Measurements from ENCODE around the gene OLFM1.

OLFM1 gene

DNA sequence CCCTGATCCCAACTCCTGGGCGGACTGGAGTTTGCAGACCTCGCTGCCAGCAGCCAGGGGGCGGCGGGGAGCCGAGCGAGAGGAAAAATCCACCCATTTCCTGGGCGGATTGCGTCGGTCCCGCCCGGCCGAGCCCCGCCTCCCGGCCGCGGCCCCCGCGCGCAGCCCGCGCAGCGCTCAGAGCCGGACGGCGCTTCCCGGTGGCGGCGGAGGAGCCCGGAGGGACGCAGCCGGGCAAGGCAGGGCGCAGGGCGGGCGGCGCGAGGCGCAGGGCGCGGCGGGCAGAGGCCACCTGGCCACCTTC, at the start of gene OLFM1:
OLFM1 (plus strand) TSS at position 180 of the 304 bp plus-strand sequence. CDS start 322 bp downstream, outside the sequence.
- Histone ChIP-seq H3K9me3 (ENCODE audit: low read depth, low read length) (no peaks in the 10 kb centered on the region), H3K27ac (peak within 1 kb of the TSS; percentile 92), H3K4me3 (peak within 1 kb of the TSS; percentile 83), H3K36me3 (ENCODE audit: insufficient read depth, low read length) (peaks cover 26% of the 10 kb centered on the region), H3K9ac (ENCODE audit: insufficient read length) (peak within 1 kb of the TSS; percentile 80)
- TF ChIP-seq FOXP2 (optimal IDR thresholded peaks at IDR 0.05; ENCODE audit: control extremely low read depth, extremely low read length, insufficient read depth) (no peak), EZH2 (IDR thresholded peaks at IDR 0.05) (no peak), POLR2AphosphoS5 (IDR thresholded peaks at IDR 0.05; ENCODE audit: borderline replicate concordance, low read depth, low read length) (0 out of 2 replicates have a peak, but pooled peaks have one; percentile 9)
- DNase-seq (ENCODE audit: low read depth, low spot score), result peak; percentile 30

DNA sequence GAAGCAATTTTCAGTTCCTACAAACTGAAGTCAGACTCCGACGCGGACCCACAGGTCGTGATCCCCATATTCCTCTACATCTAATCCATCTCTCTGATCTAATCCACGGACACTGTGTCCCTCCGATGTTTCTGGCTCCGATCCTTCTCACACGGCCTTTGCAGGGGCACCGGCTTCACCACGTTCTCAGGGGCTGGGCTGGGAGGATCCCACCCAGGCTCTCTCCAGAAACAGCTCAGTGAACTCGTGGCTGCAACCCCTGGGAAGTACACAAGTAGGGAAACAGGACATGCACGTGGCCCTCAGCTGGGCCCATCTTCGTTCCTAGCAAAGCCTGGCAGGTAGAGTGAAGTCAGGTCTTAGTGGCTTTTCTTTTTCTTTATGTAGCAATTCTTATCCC, 49.1 kb upstream of the OLFM1 start:
- TF ChIP-seq EZH2 (IDR thresholded peaks at IDR 0.05) (no peak), FOXP2 (optimal IDR thresholded peaks at IDR 0.05; ENCODE audit: control extremely low read depth, extremely low read length, insufficient read depth) (no peak), POLR2AphosphoS5 (IDR thresholded peaks at IDR 0.05; ENCODE audit: borderline replicate concordance, low read depth, low read length) (no peak)
- Histone ChIP-seq H3K36me3 (ENCODE audit: insufficient read depth, low read length) (no peaks in the 10 kb centered on the region), H3K9ac (ENCODE audit: insufficient read length) (no peak overlapping the region), H3K27ac (no peak overlapping the region), H3K9me3 (ENCODE audit: low read depth, low read length) (no peaks in the 10 kb centered on the region), H3K4me3 (no peak overlapping the region)
- no peak for DNase-seq (ENCODE audit: low read depth, low spot score)

DNA sequence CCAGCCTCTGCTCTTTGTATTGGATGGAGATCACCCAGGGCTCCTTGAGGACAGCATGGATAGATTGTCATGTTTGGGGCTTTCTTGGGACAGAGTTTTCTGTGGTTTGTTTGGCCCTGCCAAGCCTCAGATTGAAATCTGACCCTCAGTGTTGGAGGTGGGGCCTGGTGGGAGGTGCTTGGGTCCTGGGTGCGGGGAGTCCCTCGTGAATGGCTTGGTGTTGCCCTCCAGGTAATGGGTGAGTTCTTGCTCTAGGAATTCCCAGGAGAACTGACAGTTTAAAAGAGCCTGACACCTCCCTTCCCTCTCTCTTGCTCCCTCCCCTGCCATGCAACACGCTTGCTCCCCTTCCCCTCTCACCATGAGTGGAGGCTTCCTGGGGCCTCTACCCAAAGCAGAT, 48.6 kb upstream of the OLFM1 start:
- Histone ChIP-seq H3K9me3 (ENCODE audit: low read depth, low read length) (no peaks in the 10 kb centered on the region), H3K9ac (ENCODE audit: insufficient read length) (no peak overlapping the region), H3K27ac (no peak overlapping the region), H3K36me3 (ENCODE audit: insufficient read depth, low read length) (no peaks in the 10 kb centered on the region), H3K4me3 (no peak overlapping the region)
- no peak for TF ChIP-seq FOXP2 (optimal IDR thresholded peaks at IDR 0.05; ENCODE audit: control extremely low read depth, extremely low read length, insufficient read depth)
- TF ChIP-seq POLR2AphosphoS5 (IDR thresholded peaks at IDR 0.05; ENCODE audit: borderline replicate concordance, low read depth, low read length), result no peak
- no peak for TF ChIP-seq EZH2 (IDR thresholded peaks at IDR 0.05)
- DNase-seq (ENCODE audit: low read depth, low spot score), result no peak

DNA sequence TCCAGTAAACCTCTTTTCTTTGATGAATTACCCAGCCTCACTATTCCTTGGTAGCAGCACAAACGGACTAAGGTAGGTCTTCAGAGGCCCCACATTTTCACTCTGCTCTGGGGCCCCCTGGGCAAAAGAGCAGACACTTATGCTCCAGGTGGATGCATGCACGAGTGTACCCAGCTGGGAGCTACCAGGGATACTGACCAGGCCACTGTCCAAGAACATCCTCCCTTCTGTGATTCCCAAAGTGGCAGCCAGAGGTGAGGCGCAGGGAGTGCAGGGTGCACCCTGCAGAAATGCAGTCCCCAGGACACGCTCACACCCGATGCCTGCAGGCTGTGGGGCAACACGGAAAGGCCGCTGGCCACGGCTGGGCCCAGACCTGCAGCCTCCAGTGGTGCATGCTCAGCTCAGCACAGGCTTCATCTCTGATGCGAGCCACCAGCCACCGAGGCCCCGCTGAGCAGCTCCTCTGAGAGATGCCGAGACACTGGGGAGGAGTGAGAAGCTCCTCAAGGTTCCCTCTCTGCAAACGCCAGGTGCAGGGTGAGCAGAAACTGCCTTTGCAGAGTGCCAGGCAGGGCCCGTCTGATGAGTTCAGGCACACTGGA, 48.1 kb upstream of the OLFM1 start:
- Histone ChIP-seq H3K9ac (ENCODE audit: insufficient read length) (no peak overlapping the region), H3K4me3 (no peak overlapping the region), H3K36me3 (ENCODE audit: insufficient read depth, low read length) (no peaks in the 10 kb centered on the region), H3K27ac (no peak overlapping the region), H3K9me3 (ENCODE audit: low read depth, low read length) (no peaks in the 10 kb centered on the region)
- no peak for DNase-seq (ENCODE audit: low read depth, low spot score)
- no peak for TF ChIP-seq FOXP2 (optimal IDR thresholded peaks at IDR 0.05; ENCODE audit: control extremely low read depth, extremely low read length, insufficient read depth)
- no peak for TF ChIP-seq EZH2 (IDR thresholded peaks at IDR 0.05)
- TF ChIP-seq POLR2AphosphoS5 (IDR thresholded peaks at IDR 0.05; ENCODE audit: borderline replicate concordance, low read depth, low read length), result no peak

DNA sequence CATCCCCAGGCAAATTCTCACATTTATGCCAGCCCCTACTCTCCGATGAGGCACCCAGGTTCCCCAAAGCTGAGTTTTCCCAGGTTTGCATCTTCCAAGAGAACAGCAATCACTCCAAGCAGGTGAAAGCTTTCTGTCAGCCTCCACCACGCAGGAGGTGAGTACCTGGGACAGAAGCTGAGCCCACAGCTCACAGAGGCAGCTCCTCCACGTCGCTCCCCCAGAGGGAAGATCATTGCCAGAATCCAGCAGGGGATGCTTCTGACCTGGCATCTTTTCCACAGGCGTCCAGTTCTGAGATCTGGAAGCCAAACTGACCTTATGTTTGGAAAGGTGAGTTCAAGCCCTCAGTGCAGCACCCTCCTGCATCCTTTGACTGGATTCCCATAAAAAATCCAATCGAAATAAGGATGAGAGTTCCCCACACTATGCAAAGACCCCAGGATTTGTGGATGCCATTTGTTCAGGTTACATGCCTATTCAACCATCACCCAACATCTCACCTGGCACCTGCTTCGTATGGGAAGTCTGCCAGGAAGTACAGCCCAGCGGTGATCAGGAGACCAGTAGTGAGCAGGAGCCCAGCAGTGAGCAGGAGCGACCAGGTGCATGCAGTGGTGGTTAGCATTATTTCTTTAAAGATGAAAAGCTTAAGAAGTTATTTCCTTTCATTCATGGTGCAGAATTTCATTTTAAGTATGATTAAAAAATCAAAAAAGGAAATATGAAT, 47.4 kb upstream of the OLFM1 start:
- H3K36me3 ChIP-seq (ENCODE audit: insufficient read depth, low read length), result no peaks in the 10 kb centered on the region

DNA sequence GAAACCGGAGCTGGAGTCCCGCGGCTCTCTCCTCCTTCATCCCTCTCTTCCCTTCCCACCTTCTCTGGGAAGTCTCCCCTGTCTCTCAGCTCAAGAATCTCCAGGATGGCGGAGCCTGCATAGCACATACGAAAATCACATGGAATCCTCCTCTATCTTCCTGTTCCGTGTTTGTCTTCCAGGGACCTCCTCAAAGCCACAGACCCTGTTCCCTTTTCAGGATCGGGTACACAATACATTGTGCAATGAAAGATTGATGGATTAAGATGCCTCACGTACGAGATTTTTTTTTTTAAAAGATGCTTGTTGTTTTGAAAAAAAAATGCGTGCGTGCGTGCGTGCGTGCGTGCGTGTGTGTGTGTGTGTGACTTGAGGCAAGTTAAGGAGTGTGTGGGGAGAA, 46.6 kb upstream of the OLFM1 start:
- Histone ChIP-seq H3K36me3 (ENCODE audit: insufficient read depth, low read length) (no peaks in the 10 kb centered on the region), H3K9ac (ENCODE audit: insufficient read length) (no peak overlapping the region), H3K27ac (no peak overlapping the region), H3K9me3 (ENCODE audit: low read depth, low read length) (no peaks in the 10 kb centered on the region), H3K4me3 (no peak overlapping the region)
- TF ChIP-seq FOXP2 (optimal IDR thresholded peaks at IDR 0.05; ENCODE audit: control extremely low read depth, extremely low read length, insufficient read depth) (no peak), EZH2 (IDR thresholded peaks at IDR 0.05) (no peak), POLR2AphosphoS5 (IDR thresholded peaks at IDR 0.05; ENCODE audit: borderline replicate concordance, low read depth, low read length) (no peak)
- no peak for DNase-seq (ENCODE audit: low read depth, low spot score)

More for the DNA sequence above, 47.4 kb upstream of the OLFM1 start:
- no peaks in the 10 kb centered on the region for H3K9me3 ChIP-seq (ENCODE audit: low read depth, low read length)
- no peak overlapping the region for H3K4me3 ChIP-seq
- TF ChIP-seq POLR2AphosphoS5 (IDR thresholded peaks at IDR 0.05; ENCODE audit: borderline replicate concordance, low read depth, low read length) (no peak), FOXP2 (optimal IDR thresholded peaks at IDR 0.05; ENCODE audit: control extremely low read depth, extremely low read length, insufficient read depth) (no peak), EZH2 (IDR thresholded peaks at IDR 0.05) (no peak)
- H3K27ac ChIP-seq, result no peak overlapping the region
- DNase-seq (ENCODE audit: low read depth, low spot score), result no peak
- no peak overlapping the region for H3K9ac ChIP-seq (ENCODE audit: insufficient read length)

DNA sequence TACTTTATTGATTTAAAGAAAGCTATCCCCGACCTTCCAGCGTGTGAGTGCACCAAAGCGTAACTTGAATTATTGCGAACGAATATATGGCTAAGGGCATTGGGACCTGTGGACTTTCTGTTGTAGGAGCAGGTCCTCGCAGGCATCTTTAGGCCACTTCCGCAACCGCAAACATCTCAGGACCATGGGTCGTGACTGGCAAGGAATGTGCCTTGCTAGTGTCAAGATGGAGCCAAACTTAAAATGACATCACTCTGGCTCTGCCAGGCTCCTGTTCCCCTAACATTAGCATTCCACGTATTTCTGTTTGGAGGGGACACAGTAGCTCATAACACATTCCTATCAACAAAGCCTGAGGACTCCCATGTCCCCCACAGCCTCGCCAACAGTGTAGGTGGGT, 44.1 kb upstream of the OLFM1 start:
- Histone ChIP-seq H3K27ac (no peak overlapping the region), H3K9ac (ENCODE audit: insufficient read length) (no peak overlapping the region), H3K9me3 (ENCODE audit: low read depth, low read length) (no peaks in the 10 kb centered on the region), H3K4me3 (no peak overlapping the region), H3K36me3 (ENCODE audit: insufficient read depth, low read length) (no peaks in the 10 kb centered on the region)
- TF ChIP-seq FOXP2 (optimal IDR thresholded peaks at IDR 0.05; ENCODE audit: control extremely low read depth, extremely low read length, insufficient read depth) (no peak), POLR2AphosphoS5 (IDR thresholded peaks at IDR 0.05; ENCODE audit: borderline replicate concordance, low read depth, low read length) (no peak), EZH2 (IDR thresholded peaks at IDR 0.05) (no peak)
- DNase-seq (ENCODE audit: low read depth, low spot score), result no peak

DNA sequence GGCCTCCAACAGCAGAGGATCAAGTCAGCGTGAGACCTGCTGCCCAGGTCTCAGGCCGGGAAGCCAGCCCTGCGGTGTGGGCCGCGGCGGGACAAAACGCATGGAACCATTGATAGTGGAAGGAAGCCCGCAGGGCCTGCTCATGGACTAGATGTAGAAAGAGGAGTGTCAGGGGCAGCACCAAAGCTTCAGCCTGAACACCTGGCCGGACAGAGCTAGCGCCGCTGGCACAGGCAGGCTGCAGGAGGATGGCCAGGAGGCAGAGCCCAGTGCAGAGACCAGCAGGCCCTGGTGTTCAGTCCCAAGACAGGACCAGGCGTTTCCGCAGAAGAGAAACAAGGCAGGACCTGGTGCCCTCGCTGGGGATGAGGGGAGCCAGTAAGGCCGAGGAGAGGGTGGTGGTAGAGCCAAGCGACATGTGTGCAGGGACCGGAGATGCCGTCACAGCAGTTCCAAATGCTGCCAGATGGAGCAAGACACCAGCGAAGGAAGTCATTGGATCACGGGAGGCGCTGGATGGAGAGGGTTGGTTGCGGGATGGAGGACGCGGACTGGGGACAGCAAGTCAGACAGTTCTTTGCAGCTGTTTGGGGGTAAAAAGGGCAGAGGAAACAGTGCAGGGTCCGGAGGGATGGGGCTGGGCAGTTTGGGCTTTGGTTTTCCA, 42.1 kb upstream of the OLFM1 start:
- Histone ChIP-seq H3K36me3 (ENCODE audit: insufficient read depth, low read length) (no peaks in the 10 kb centered on the region), H3K9me3 (ENCODE audit: low read depth, low read length) (no peaks in the 10 kb centered on the region), H3K9ac (ENCODE audit: insufficient read length) (no peak overlapping the region), H3K27ac (no peak overlapping the region), H3K4me3 (no peak overlapping the region)
- no peak for DNase-seq (ENCODE audit: low read depth, low spot score)
- TF ChIP-seq POLR2AphosphoS5 (IDR thresholded peaks at IDR 0.05; ENCODE audit: borderline replicate concordance, low read depth, low read length), result no peak
- no peak for TF ChIP-seq EZH2 (IDR thresholded peaks at IDR 0.05)
- TF ChIP-seq FOXP2 (optimal IDR thresholded peaks at IDR 0.05; ENCODE audit: control extremely low read depth, extremely low read length, insufficient read depth), result no peak

All from SK-N-MC (cell line).